GM18951 (cell line): ENCODE measurements around the gene ANK2.

Source experiments
- POLR2A ChIP-seq: IDR thresholded peaks from 4 replicates; pipeline ENCODE4 v1.6.1; 2011; ENCODE audit warnings: mild to moderate bottlenecking; ENCODE audit not compliant: insufficient read length, insufficient read depth; ENCODE audit errors: extremely low read depth
- in situ Hi-C: fragments of 300-500 bp; cut with MboI; formaldehyde crosslinking; loops from one replicate; pipeline ENCODE4 v1.12.0; 2022; ENCODE audit warnings: low sequenced_read_pairs, mixed read lengths, inconsistent platforms; ENCODE audit not compliant: unreplicated experiment

ANK2 gene

DNA sequence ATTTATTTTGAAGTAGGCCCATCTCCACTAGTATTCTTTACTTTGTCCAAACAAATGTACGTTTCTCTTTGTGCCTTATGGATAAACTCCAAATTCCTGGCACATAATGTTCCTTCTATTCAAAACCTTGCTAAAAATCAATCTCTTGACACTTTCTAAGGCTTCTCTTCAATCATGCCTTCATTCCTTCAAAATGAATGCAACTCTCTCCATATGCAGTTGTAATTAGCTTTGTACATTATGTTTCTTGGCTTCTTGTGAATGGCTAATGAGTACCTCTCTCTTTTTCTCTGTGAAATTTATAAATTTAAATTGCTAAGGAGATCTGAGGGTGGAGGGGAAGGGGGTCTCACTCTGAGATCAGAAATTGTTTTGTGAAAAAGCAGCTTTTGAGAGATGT lies 24.0 kb upstream of the ANK2 start:
- TF ChIP-seq POLR2A = no peak
- in situ Hi-C loops = no loop called here

DNA sequence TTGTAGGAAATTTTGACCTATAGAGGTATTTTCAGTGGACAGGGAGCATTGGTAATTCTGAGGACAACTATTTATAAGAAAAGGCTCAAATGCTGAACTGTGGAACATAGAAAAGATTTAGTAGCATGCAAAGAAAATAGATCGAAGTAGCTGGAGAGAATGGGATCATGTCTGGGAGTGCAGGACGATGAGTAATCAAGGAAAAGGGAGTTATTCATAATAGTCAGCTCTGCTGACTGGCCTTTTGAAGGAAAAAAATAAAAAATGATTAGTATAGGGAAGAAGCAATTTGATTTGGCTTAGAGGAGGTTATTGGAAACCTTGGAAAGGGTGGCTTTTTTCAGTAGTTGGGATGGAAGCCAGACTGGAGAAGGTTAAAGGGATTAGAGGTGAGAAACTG lies 22.9 kb upstream of the ANK2 start:
- in situ Hi-C loops = no loop called here
- TF ChIP-seq POLR2A = no peak

DNA sequence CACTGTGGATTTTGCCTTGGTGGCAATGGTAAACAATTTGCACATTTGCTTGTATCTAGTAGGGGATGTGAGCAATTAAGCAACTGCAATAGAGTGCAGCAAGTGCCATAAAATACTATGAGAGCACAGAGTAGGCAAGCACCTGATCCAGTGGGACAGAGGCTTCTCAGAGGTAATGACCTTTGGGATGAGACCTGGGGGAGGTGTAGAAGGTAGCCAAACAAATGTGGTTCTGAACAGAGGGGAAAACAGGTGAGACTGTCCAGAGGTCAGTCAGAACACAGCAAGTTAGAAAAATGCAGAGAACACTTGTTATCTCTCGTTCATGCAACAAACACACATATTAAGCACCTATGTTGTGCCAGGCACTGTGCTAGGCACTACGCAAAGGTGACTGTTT lies 21.4 kb upstream of the ANK2 start:
- no peak for TF ChIP-seq POLR2A
- in situ Hi-C loops = no loop called here

DNA sequence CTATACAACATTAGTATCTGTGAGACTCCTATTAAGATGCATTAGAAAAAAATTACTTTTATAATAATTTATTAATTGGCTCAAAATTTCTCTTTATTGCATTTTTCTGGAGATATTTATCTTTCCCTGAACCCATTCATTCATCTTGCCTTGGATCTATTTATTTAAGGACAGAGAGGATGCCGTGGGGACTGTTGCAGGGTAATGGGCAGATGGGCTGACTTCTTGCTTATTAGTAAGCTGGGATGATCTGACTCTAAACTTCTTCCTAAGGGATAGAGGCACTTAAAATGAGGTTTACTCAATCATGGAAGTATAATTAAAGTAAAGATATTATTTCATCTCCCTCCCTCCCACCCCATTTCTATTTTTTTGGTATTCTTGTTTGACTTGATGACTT lies 18.2 kb upstream of the ANK2 start:
- in situ Hi-C loops = no loop called here
- TF ChIP-seq POLR2A = no peak

DNA sequence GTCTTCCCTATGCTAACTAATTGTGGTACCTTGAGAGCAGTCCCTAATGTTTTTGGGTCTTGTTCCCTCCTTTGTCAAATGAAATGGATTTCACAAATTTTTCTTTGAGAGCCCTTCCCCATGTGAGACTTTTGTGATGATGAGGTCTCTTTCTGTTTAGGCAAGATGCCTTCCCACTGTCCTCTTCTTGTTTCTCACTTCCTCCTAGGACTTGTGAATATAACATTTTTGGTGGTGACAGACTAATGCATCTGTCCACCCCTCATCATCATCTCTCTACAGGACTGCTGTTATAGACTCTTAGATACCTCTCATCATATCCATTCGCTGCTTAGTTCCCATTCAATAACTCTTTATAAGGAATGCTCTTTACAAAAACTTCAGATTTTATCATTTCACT lies 8.7 kb upstream of the ANK2 start:
- no peak for TF ChIP-seq POLR2A
- in situ Hi-C loops = no loop called here

DNA sequence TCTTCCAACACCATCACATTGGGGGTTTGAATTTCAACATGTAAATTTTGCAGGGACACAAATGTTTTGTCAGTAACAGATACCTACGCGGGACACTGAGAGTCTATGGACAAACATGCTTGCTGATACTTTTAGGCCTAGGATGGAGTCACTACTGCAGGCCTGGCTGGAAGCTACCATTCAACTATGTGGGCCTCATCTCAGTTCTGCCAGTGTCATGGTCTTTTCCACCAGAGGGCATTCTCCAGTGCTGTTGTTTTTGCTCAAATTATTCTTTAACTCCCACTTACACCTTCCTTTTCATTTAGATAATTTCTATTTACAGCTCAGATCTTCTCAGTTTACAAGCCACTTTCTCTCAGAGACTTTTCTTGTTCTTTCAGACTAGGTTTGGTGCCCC lies 7.0 kb upstream of the ANK2 start:
- in situ Hi-C loops = no loop called here
- TF ChIP-seq POLR2A = no peak

DNA sequence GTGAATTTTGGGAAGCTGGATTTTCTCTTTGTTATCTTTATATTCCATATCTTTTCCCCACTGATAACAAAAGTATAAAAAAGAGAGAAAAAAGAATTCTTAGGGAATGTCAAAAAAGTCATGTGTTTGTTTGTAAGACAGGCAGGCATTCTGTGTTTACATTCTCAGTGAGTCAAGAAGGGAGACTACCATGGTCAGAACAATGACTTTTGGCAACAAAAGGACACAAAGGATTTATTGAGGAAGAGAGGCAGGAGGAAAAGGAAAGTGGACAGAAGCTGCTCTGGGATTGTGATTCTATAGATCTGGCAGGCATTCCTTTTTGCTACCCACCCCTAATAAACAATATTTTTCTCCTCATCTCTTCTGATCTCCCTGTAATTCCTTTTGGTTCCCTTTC lies 5.9 kb upstream of the ANK2 start:
- in situ Hi-C loops = no loop called here
- no peak for TF ChIP-seq POLR2A

DNA sequence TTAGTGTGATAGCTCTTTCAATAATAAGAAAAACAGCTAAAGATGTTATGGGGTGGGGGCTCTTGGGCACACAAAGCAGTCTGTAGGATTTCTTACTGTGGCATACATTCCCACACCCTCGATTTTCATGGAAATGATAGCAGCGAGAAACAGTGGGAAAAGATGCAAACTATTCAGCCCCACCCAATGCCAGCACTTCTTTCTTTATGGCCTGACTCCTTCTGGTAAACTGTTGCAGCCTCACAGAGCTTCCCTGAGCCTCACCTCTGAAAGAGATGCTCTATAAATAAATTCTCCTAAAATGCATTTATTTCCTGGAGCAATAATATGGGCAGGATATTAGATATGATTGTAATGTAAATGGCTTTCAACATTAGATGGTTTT lies 910 bp downstream of the ANK2 start:
- in situ Hi-C loops = no loop called here
- no peak for TF ChIP-seq POLR2A

DNA sequence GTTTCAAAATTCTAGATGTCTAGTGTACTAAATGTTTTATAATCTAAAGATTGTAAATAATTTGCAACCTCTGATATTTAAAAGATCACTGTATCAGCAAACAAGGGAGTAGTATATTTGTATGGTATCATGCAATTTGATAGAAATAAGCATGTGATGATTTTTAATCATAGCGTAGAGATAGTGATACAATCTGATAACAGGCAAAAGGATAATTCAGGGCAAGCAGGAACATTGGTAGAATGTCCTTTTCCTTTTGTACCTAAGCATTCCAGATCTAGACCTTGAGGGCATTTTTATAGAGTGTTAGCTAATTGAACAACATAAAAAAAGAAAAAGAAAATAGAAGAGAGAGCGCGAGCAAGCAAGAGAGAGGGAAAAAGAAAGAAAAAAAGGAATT lies 1.4 kb downstream of the ANK2 start:
- TF ChIP-seq POLR2A = no peak
- in situ Hi-C loops = no loop called here

DNA sequence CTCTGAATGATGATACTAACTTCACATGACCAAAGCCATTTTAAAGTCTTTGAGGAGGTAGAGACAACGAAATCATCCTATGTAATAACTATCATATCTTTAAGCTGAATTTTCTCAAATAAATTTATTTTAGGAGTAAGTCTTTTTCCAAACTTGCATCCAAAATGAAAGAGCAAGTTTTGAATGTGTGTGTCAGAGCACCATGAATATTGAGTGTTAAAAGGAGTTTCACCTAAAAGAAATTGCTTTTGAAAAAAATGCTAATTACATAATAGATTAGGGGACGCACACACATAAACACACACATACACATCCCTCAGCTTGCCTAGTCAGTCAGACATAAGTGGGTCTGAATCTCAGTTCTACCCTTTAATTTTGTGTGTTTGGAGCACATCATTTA lies 1.9 kb downstream of the ANK2 start:
- in situ Hi-C loops = no loop called here
- no peak for TF ChIP-seq POLR2A

DNA sequence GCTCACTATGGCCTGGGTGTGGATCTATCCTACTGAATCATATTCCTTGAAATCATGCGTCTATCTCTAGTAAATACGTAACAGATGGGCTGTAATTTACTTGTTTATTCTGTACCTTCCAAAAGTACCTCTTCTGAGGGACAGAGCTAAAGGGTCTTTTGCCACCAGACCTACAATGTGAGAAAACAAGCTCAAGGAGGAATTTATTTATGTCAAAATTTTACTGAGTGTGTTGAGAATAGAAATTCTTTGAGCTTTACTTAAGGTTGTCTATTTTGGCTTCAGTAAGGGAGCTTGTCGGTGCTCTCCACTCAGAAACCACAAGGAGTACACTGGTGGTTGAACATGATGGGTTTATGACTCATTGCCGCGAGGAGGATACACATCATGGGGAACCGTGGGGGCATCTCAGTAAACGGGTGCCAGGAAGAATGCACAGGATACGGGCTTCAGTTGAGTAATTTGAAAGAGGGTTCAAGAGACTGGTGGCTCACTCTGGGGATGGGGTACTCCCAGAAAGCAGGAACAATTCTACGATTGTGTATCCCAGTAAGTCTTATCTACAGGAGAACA lies 3.0 kb downstream of the ANK2 start:
- no peak for TF ChIP-seq POLR2A
- in situ Hi-C loops = no loop called here

DNA sequence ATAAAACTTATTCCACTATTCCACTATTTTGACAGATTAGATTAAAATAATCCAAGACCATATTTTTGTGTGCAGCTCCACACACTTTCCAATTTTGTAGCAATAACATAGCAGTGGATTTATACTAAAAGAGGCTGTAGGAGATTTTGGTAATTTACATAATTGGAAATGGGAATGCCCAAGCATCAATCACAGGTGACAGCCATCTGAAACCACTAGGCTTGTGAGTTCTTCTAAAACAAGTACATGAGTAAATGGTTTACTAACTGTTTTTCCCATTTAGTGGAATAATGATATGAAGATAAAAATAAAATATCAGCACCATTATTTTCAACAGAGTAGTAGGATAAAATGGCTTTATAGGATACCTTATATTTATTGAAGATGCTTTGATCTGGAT lies 4.4 kb downstream of the ANK2 start:
- no peak for TF ChIP-seq POLR2A
- in situ Hi-C loops = no loop called here

DNA sequence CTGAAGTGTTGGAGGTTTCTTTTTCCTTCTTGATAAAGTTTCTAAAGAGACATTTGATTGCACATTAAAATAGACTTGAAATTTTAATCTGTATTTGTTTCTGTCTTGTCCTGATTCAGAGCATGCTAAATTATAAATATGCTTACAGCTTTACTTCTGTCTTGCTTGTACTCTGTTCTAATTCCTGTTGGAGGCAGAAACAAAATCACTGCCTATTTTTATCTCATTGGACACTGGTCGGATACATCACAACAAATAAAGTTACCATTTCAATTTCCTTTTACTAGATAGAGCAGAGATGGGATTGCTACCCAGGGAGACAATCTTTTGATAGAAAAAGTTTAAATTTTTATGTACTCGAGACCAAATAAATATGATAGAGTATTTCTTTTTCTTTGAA lies 6.9 kb downstream of the ANK2 start:
- in situ Hi-C loops = no loop called here
- TF ChIP-seq POLR2A = no peak

DNA sequence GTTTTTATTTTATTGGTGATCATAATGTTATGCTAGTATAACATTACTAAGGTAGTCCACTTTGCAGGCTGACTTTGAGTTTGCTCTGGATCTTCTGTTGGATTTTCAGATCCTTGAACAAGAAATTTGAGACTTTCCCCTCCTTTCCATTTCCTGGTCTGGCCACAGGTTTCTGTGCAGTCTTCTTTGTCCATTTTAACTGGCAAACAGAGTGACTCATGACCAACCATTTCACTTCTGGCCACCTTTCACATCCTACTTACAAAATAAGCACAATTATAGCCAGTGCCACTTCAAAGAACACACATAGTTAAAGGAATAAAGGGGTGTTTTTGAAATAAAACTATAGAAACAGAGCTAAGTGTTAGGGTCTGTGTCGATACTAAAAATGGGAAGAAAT lies 8.4 kb downstream of the ANK2 start:
- in situ Hi-C loops = no loop called here
- TF ChIP-seq POLR2A = no peak

DNA sequence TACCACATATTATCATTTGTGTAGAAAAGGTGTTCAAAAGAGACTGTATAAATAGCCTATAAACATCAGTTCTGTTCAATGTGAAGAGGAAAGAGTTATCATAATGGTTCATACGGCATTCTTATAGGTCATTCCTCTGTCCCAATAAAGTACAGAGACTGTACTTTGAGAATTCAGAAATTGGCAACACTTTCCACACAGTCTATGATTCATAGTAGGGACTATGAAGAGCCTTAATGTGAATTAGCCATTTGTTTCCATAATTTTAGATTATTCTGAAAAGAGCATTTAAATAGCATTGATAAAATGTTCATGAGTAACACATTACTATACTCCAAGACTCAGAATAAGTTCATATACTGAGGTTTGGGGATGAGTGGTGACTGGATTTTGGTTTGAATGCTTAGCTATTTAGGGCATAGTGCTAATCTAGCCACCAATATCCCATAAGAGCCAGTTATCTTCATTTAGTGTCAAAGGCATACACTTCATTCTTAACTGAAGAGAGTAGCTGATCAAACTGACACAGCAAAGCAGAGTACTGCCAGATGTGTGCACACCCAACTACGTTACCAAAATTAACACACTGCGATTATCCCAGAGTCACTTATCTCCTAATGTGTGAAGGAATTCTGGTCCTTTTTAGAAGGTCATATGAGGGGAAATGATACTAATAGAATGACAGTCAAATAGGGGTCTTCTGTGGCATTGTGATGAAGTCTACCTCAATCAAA lies 10.2 kb downstream of the ANK2 start:
- TF ChIP-seq POLR2A = no peak
- in situ Hi-C loops = no loop called here

DNA sequence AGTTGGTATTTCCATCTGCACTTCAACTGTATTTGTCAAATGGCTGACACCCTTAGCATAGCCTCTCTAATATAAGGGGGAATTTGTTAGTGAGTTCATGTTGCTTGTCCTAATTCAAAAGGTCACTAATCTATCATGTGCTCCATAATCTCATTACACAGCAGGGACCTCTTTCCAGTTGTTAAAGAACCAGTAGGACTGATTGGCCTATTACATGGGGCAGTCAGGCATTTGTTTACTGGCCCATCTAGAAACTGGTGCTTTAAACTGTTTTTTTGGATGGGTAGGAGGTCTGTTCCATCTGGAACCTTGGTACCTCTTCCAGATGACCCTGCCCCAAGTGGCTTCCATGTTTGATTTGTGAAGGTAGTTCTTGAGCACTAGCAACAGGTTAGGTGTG lies 11.4 kb downstream of the ANK2 start:
- in situ Hi-C loops = no loop called here
- TF ChIP-seq POLR2A = no peak
